GM23338 (cell line): ENCODE data around the gene HSDL2. TPM values are rescaled to one million over a fixed set of nuclear protein-coding genes. Genes with fewer than 3 reads are reported as not detected.
"Not testable (repeated sequence)": the region's sequence is repeated elsewhere in the genome, so short reads cannot be mapped to it uniquely, and the experiment has no call there.

Experiments used
- ATAC-seq: fragments of 200-7000 bp; cut with Tn5 transposase; 3 replicates; pipeline ENCODE4 v1.9.1; 2020
- DNase-seq: peaks from one replicate; pipeline ENCODE4 v3.0.0-alpha.2; 2015; ENCODE audit warnings: low spot score
- H2AFZ ChIP-seq: fragments of 200-600 bp; sonication (generic); 2 replicates; pipeline ENCODE4 v1.8.0; 2016; ENCODE audit warnings: antibody characterized with exemption, mild to moderate bottlenecking, moderate library complexity
- H3F3A ChIP-seq: fragments of 200-600 bp; sonication (generic); replicated peaks from 2 replicates; pipeline ENCODE4 v1.8.0; 2017; ENCODE audit warnings: antibody characterized with exemption, mixed run types, low read depth
- H3K27ac ChIP-seq: fragments of 200-600 bp; sonication (generic); 2 replicates; pipeline ENCODE4 v1.6.1; 2016; ENCODE audit warnings: low read depth
- H3K27me3 ChIP-seq: fragments of 200-600 bp; sonication (generic); 2 replicates; pipeline ENCODE4 v1.8.0; 2016; ENCODE audit warnings: mild to moderate bottlenecking, mixed run types, moderate library complexity; ENCODE audit not compliant: insufficient read depth
- H3K36me3 ChIP-seq: fragments of 200-600 bp; sonication (generic); 2 replicates; pipeline ENCODE4 v1.8.0; 2016; ENCODE audit warnings: mild to moderate bottlenecking; ENCODE audit not compliant: insufficient read depth
- H3K4me1 ChIP-seq: fragments of 200-600 bp; sonication (generic); 2 replicates; pipeline ENCODE4 v1.8.0; 2016; ENCODE audit warnings: mild to moderate bottlenecking, moderate library complexity; ENCODE audit not compliant: insufficient read depth
- H3K4me2 ChIP-seq: fragments of 200-600 bp; sonication (generic); 2 replicates; pipeline ENCODE4 v1.7.1; 2017; ENCODE audit warnings: mixed run types
- H3K4me3 ChIP-seq: fragments of 200-600 bp; sonication (generic); 2 replicates; pipeline ENCODE4 v1.6.1; 2016; ENCODE audit warnings: mixed run types
- H3K79me2 ChIP-seq: fragments of 200-600 bp; sonication (generic); replicated peaks from 2 replicates; pipeline ENCODE4 v1.8.0; 2017; ENCODE audit warnings: mild to moderate bottlenecking; ENCODE audit not compliant: insufficient read depth
- H3K9me2 ChIP-seq: fragments of 200-600 bp; sonication (generic); 2 replicates; pipeline ENCODE4 v1.8.0; 2017; ENCODE audit not compliant: insufficient read depth
- H4K20me1 ChIP-seq: fragments of 200-600 bp; sonication (generic); replicated peaks from 2 replicates; pipeline ENCODE4 v1.8.0; 2017; ENCODE audit warnings: mild to moderate bottlenecking; ENCODE audit not compliant: insufficient read depth
- H3K27ac Mint-ChIP-seq: 2 replicates; pipeline ENCODE4 v1.8.0; 2020; ENCODE audit warnings: inconsistent platforms, mild to moderate bottlenecking, moderate library complexity, mixed read lengths
- H3K27me3 Mint-ChIP-seq: 3 replicates; pipeline ENCODE4 v1.8.0; 2022; ENCODE audit warnings: low read depth, mild to moderate bottlenecking, moderate library complexity, mixed read lengths, inconsistent platforms; ENCODE audit not compliant: insufficient read depth, poor library complexity
- H3K36me3 Mint-ChIP-seq: 3 replicates; pipeline ENCODE4 v1.8.0; 2021; ENCODE audit warnings: low read depth, mild to moderate bottlenecking, inconsistent platforms, moderate library complexity, mixed read lengths
- H3K4me1 Mint-ChIP-seq: 3 replicates; pipeline ENCODE4 v1.8.0; 2020; ENCODE audit warnings: mild to moderate bottlenecking, inconsistent platforms, mixed read lengths
- H3K4me3 Mint-ChIP-seq: 3 replicates; pipeline ENCODE4 v1.8.0; 2021; ENCODE audit warnings: moderate library complexity, mild to moderate bottlenecking, inconsistent platforms, mixed read lengths
- H3K9me3 Mint-ChIP-seq: 3 replicates; pipeline ENCODE4 v1.8.0; 2020; ENCODE audit warnings: moderate library complexity, mild to moderate bottlenecking, inconsistent platforms, mixed read lengths
- CREB1 ChIP-seq: fragments of 250-450 bp; sonication (Bioruptor Pico); IDR thresholded peaks from 2 replicates; pipeline ENCODE4 v1.5.0; 2020; ENCODE audit warnings: low read depth, mild to moderate bottlenecking, moderate library complexity
- CTCF ChIP-seq, 2 experiments: fragments of 200-600 bp in 1 of 2; sonication (generic) in 1 of 2; conservative IDR thresholded peaks; 2 replicates each; pipeline versions ENCODE4 v1.5.1 to v1.6.1; 2016 to 2017; ENCODE audit warnings: antibody characterized with exemption in 2 of 2, low read depth in 2 of 2, mild to moderate bottlenecking in 2 of 2, moderate library complexity in 1 of 2
- ETS1 ChIP-seq: IDR thresholded peaks from 2 replicates; pipeline ENCODE4 v1.6.1; 2016; ENCODE audit warnings: antibody characterized with exemption
- EZH2phosphoT487 ChIP-seq: fragments of 200-600 bp; sonication (generic); IDR thresholded peaks from one replicate; pipeline ENCODE4 v1.8.1; 2018; ENCODE audit warnings: antibody characterized with exemption; ENCODE audit not compliant: unreplicated experiment
- JUNB ChIP-seq: IDR thresholded peaks from one replicate; pipeline ENCODE4 v1.6.1; 2016; ENCODE audit warnings: antibody characterized with exemption; ENCODE audit not compliant: unreplicated experiment
- NANOG ChIP-seq: IDR thresholded peaks from 2 replicates; pipeline ENCODE4 v1.6.1; 2016; ENCODE audit warnings: antibody characterized with exemption, borderline replicate concordance
- POLR2AphosphoS5 ChIP-seq: IDR thresholded peaks from 2 replicates; pipeline ENCODE4 v1.6.1; 2016; ENCODE audit warnings: antibody characterized with exemption, low read depth
- STAT1 ChIP-seq: IDR thresholded peaks from one replicate; pipeline ENCODE4 v1.6.1; 2016; ENCODE audit warnings: antibody characterized with exemption; ENCODE audit not compliant: unreplicated experiment
- ZNF331 ChIP-seq: fragments of 250-450 bp; sonication (Bioruptor Pico); IDR thresholded peaks from 2 replicates; pipeline ENCODE4 v1.5.0; 2020; ENCODE audit warnings: low read depth, mild to moderate bottlenecking, moderate library complexity
- polyA plus RNA-seq: library from polyadenylated mRNA; unstranded; fragments of >200 nt; fragmentation: Nextera tagmentation; extraction: Ambion mirVana; gene quantifications from 2 replicates; pipeline ENCODE4 v1.2.1, GENCODE V29; 2016
- total RNA-seq: library from RNA; depleted of rRNA; stranded (reverse); fragments of >200 nt; shearing (Covaris generic); gene quantifications from 2 replicates; pipeline ENCODE4 v1.2.3, GENCODE V29; 2014
- TF ChIP-seq, protein P1 (sequence below): IDR thresholded peaks from one replicate; pipeline ENCODE4 v1.6.1; 2018; ENCODE audit warnings: antibody characterized with exemption; ENCODE audit not compliant: unreplicated experiment
- TF ChIP-seq, protein P2 (sequence below): fragments of 250-450 bp; sonication (Bioruptor Pico); IDR thresholded peaks from 2 replicates; pipeline ENCODE4 v1.5.0; 2020; ENCODE audit warnings: mild to moderate bottlenecking, moderate library complexity

The HSDL2 gene
- total and polyA plus RNA-seq, 2 experiments from 2014 or later, result 11.4 to 15.3 TPM

GRCh38 chr9:112411626-112412027, 31.7 kb downstream of the HSDL2 start:
- Mint-ChIP-seq H3K27me3 (peaks cover 4% of the 10 kb centered on the region), H3K36me3 (peaks cover 9% of the 10 kb centered on the region; the same call in 1 of the 3 replicates), H3K9me3 (no peaks in the 10 kb centered on the region), H3K4me1 (peaks cover 11% of the 10 kb centered on the region), H3K4me3 (no peak overlapping the region), H3K27ac (no peak overlapping the region)
- Histone ChIP-seq H3F3A (no peaks in the 10 kb centered on the region), H3K27me3 (no peaks in the 10 kb centered on the region), H2AFZ (no peak overlapping the region), H3K4me1 (no peaks in the 10 kb centered on the region), H3K36me3 (no peaks in the 10 kb centered on the region), H4K20me1 (no peaks in the 10 kb centered on the region), H3K27ac (no peak overlapping the region), H3K4me2 (no peak overlapping the region), H3K9me2 (no peaks in the 10 kb centered on the region), H3K4me3 (no peak overlapping the region), H3K79me2 (no peaks in the 10 kb centered on the region)
- TF ChIP-seq EZH2phosphoT487 (no peak), STAT1 (no peak), NANOG (no peak), ZNF331 (no peak), CTCF (conservative IDR thresholded peaks at IDR 0.05; ENCODE audit: low read depth in 2 of 2) (no peak), POLR2AphosphoS5 (no peak), JUNB (no peak), CREB1 (no peak), ETS1 (no peak)
- TF ChIP-seq, protein P1, sequence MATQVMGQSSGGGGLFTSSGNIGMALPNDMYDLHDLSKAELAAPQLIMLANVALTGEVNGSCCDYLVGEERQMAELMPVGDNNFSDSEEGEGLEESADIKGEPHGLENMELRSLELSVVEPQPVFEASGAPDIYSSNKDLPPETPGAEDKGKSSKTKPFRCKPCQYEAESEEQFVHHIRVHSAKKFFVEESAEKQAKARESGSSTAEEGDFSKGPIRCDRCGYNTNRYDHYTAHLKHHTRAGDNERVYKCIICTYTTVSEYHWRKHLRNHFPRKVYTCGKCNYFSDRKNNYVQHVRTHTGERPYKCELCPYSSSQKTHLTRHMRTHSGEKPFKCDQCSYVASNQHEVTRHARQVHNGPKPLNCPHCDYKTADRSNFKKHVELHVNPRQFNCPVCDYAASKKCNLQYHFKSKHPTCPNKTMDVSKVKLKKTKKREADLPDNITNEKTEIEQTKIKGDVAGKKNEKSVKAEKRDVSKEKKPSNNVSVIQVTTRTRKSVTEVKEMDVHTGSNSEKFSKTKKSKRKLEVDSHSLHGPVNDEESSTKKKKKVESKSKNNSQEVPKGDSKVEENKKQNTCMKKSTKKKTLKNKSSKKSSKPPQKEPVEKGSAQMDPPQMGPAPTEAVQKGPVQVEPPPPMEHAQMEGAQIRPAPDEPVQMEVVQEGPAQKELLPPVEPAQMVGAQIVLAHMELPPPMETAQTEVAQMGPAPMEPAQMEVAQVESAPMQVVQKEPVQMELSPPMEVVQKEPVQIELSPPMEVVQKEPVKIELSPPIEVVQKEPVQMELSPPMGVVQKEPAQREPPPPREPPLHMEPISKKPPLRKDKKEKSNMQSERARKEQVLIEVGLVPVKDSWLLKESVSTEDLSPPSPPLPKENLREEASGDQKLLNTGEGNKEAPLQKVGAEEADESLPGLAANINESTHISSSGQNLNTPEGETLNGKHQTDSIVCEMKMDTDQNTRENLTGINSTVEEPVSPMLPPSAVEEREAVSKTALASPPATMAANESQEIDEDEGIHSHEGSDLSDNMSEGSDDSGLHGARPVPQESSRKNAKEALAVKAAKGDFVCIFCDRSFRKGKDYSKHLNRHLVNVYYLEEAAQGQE, result no peak
- TF ChIP-seq, protein P2, sequence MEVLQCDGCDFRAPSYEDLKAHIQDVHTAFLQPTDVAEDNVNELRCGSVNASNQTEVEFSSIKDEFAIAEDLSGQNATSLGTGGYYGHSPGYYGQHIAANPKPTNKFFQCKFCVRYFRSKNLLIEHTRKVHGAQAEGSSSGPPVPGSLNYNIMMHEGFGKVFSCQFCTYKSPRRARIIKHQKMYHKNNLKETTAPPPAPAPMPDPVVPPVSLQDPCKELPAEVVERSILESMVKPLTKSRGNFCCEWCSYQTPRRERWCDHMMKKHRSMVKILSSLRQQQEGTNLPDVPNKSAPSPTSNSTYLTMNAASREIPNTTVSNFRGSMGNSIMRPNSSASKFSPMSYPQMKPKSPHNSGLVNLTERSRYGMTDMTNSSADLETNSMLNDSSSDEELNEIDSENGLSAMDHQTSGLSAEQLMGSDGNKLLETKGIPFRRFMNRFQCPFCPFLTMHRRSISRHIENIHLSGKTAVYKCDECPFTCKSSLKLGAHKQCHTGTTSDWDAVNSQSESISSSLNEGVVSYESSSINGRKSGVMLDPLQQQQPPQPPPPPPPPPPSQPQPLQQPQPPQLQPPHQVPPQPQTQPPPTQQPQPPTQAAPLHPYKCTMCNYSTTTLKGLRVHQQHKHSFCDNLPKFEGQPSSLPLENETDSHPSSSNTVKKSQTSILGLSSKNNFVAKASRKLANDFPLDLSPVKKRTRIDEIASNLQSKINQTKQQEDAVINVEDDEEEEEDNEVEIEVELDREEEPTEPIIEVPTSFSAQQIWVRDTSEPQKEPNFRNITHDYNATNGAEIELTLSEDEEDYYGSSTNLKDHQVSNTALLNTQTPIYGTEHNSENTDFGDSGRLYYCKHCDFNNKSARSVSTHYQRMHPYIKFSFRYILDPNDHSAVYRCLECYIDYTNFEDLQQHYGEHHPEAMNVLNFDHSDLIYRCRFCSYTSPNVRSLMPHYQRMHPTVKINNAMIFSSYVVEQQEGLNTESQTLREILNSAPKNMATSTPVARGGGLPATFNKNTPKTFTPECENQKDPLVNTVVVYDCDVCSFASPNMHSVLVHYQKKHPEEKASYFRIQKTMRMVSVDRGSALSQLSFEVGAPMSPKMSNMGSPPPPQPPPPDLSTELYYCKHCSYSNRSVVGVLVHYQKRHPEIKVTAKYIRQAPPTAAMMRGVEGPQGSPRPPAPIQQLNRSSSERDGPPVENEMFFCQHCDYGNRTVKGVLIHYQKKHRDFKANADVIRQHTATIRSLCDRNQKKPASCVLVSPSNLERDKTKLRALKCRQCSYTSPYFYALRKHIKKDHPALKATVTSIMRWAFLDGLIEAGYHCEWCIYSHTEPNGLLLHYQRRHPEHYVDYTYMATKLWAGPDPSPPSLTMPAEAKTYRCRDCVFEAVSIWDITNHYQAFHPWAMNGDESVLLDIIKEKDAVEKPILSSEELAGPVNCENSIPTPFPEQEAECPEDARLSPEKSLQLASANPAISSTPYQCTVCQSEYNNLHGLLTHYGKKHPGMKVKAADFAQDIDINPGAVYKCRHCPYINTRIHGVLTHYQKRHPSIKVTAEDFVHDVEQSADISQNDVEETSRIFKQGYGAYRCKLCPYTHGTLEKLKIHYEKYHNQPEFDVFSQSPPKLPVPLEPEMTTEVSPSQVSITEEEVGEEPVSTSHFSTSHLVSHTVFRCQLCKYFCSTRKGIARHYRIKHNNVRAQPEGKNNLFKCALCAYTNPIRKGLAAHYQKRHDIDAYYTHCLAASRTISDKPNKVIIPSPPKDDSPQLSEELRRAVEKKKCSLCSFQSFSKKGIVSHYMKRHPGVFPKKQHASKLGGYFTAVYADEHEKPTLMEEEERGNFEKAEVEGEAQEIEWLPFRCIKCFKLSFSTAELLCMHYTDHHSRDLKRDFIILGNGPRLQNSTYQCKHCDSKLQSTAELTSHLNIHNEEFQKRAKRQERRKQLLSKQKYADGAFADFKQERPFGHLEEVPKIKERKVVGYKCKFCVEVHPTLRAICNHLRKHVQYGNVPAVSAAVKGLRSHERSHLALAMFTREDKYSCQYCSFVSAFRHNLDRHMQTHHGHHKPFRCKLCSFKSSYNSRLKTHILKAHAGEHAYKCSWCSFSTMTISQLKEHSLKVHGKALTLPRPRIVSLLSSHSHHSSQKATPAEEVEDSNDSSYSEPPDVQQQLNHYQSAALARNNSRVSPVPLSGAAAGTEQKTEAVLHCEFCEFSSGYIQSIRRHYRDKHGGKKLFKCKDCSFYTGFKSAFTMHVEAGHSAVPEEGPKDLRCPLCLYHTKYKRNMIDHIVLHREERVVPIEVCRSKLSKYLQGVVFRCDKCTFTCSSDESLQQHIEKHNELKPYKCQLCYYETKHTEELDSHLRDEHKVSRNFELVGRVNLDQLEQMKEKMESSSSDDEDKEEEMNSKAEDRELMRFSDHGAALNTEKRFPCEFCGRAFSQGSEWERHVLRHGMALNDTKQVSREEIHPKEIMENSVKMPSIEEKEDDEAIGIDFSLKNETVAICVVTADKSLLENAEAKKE (CRISPR knock-in tag), result no peak
- no peak for DNase-seq
- ATAC-seq, result no peak

GRCh38 chr9:112413728-112414127, 33.8 kb downstream of the HSDL2 start:
- H3K4me3 ChIP-seq, H3K36me3 Mint-ChIP-seq, H3K4me1 ChIP-seq, H3K79me2 ChIP-seq, H3K27ac ChIP-seq, H3K4me2 ChIP-seq, H3F3A ChIP-seq, H3K27me3 ChIP-seq, H3K9me3 Mint-ChIP-seq, H2AFZ ChIP-seq, H3K4me1 Mint-ChIP-seq, H3K4me3 Mint-ChIP-seq, H3K9me2 ChIP-seq, ATAC-seq, H4K20me1 ChIP-seq, H3K36me3 ChIP-seq, H3K27me3 Mint-ChIP-seq: not testable (repeated sequence)
- H3K27ac Mint-ChIP-seq, result peak overlapping the region; percentile 73
- peak; percentile 24 for DNase-seq
